Pulmonary artery endothelial cell (primary cell): Measurements from ENCODE around the gene CHRNA7. TPM values are rescaled to one million over a fixed set of nuclear protein-coding genes. Genes with fewer than 3 reads are reported as not detected.

Experiments used
- DNase-seq: peaks from one replicate; pipeline ENCODE4 v3.0.0-alpha.2; 2011; ENCODE audit warnings: low read depth, low spot score
- total RNA-seq: library from RNA; depleted of rRNA; stranded (reverse); fragments of >200 nt; gene quantifications from 2 replicates; pipeline ENCODE4 v1.2.3, GENCODE V29; 2014

The CHRNA7 gene
- total RNA-seq: 2.8 and 4.0 TPM in 2 replicates

DNA sequence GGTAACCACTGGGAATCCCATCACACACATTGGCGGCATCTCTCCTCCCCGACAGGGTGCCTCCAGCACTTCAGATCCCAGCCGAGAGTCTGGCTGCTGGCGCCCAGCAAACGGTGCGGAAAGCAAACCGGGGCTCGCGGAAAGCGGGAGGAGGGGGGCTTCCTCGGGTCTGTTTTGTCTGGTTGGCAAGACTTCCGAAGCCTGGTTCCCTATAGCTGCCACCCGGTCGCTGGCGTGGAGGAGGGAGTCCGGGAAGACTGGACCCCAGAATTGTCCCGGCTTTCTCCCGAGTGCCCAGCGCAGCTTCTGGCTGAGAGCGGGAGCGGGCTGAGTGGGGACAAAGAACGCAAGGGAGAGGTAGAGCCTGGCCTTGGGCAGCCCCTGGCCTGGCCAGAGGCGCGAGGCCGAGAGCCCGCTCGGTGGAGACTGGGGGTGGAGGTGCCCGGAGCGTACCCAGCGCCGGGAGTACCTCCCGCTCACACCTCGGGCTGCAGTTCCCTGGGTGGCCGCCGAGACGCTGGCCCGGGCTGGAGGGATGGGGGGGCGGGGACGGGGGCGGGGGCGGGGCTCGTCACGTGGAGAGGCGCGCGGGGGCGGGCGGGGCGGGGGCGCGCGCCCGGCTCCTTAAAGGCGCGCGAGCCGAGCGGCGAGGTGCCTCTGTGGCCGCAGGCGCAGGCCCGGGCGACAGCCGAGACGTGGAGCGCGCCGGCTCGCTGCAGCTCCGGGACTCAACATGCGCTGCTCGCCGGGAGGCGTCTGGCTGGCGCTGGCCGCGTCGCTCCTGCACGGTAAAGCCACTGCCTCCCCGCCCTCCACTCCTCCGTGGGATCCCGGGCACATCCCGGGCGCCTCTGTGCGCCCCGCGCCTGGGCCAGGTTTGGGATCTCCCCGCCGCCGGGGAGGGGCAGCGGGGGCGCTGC, at the start of gene CHRNA7:
Gene CHRNA7 (plus strand): TSS at position 654 of the 920 bp plus-strand sequence. CDS start 80 bp downstream, at position 734.
- DNase-seq: no peak

DNA sequence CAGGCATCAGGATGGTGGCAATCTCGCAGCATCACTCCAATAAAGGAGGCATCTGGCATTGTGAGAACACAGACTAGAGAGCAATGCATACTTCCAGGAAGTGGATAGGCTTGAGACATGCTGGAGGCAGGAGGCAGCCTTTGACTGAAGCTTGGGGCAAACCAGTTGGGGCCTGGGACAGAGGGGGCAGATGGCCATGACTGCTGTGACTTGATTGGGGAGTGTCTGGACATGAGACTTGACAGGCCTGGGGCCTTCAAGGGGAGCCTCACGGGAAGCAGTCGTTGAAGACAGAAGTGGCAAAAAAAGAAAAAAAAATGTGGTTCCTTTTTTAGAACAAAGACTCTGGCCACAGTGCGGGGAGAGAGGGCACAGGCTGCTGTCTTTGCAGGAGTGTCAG, 44.7 kb upstream of the CHRNA7 start:
- DNase-seq: no peak

DNA sequence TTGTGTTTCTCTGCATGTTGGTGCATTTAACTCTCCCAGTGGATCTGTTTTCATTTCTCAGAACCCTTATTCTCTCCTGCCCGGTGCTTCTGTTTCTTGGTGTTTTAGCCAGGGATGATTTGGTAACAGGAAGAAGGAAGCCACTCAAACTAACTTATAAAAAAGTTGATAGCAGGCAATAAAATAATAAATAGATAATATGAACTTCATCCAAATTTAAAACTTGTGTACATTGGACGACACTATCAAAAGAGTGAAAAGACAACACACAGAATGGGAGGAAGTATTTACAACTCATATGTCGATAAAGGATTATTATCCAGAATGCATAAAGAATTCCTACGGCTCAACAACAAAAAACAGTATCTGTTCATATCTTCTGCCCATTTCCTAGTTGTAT, 37.3 kb upstream of the CHRNA7 start:
- no peak for DNase-seq

DNA sequence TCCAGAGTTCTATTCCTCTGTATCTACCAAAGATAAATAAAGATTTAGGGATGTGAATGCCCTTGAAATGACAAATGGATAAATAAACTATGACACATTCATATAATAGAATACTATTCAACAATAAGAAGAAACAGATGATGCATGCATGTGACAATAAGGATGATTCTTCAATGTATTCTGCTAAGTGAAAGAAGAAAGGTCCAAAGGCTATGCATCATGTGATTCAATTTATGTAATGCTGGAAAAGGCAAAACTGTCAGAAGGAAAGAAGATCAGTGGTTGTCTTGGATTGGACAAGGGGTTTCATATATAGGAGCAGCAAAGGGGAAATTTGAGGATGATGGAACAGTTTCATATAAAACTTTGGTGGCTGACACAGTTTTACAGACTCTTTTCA, 32.6 kb upstream of the CHRNA7 start:
- DNase-seq: no peak

DNA sequence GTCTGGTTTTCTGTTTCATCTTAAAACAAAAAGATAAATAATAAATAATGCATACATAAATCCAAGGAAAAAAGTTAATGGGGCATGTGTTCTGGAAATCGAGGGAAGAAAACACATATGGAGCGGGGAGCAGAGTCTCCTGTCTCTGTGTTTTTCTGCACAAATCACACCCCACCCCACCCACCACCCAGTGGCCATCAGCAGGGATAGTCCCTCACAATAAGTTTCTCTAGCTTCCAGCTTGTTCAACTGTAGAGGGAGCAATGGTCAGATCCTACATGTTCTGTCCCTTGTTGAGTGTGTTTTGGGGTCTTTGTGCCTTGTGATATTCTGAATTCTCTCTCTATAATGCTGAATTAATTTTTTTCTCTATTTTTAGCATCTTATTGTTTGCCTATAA, 26.8 kb upstream of the CHRNA7 start:
- DNase-seq: no peak

DNA sequence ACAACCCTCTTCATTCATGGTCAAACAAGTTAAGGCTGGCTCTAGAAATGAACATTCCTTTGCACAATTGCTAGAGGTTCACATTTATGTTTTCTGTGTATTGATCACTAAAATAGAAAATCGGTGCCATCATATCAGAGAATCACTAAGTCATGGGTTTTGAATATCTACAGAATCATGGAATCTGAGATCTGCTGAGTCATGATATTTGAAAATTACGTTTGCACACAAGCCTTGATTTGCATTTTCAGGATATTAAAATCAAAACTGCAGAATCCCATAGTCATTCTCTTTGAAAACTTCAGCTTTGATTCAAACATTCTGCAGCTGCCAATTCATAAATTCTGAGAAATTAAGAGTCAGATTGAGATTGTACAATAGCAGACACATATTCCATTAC, 26.1 kb upstream of the CHRNA7 start:
- no peak for DNase-seq

DNA sequence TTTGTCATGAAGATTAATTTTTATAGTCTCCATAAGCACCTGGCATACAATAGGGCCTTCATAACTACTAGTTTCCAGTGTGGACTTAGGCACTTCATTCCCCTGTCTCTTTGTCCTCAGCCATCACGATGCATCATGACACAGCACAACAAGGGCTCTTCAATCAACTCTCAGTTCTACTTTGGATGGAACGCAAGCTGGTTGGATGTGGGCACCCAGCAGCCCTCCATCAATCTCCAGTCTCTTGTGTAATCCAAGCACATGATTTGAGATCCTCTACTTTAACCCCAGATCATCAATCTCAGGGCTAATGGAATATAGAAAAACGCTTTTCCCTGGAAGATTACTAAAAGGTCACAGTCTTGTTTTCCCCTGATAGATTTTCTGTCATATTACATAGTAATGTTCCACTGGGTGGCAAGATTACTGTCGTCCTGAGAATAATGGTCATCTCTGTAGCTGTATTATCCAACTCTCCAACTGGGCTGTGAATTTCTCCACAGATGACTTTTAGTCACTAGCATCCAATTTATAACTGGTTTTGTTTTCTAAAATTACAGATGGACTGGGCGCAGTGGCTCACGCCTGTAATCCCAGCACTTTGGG, 22.9 kb upstream of the CHRNA7 start:
- DNase-seq: no peak

DNA sequence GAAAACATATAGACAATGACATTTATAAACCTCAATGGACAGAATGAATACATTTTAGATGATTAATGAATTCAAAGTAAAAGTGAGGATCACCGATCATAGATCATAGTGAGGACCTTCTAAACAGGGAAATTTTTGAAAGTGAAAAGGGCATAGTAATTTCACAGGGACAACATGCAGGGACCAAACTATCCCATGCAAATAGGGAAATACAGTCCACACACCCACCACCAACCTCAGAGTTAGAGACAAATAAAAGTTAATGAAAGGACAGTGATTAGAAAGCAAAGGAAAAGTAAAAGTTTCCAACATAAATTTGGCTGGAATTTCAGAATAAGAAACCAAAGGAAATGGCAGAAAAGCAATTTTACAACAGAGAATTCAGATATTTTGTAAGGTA, 15.4 kb upstream of the CHRNA7 start:
- DNase-seq: no peak

DNA sequence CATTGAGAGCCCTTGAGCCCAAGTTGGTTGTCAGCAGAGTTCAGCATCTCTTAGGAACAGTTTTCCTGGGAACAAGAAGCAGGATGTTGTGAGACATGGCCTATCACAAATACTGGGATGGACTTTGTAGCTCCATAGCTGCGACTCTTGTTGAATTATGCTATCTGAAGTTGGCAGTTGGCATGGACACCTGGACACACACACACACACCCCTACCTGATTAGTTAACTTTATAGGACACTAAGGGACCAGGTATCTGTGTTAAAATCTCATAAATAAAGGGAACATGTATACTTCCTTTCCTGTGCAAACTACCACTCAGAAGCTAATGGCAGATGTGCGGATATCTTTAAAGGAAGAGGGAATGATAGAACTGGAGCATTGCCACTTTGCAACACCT, 10.2 kb upstream of the CHRNA7 start:
- no peak for DNase-seq

DNA sequence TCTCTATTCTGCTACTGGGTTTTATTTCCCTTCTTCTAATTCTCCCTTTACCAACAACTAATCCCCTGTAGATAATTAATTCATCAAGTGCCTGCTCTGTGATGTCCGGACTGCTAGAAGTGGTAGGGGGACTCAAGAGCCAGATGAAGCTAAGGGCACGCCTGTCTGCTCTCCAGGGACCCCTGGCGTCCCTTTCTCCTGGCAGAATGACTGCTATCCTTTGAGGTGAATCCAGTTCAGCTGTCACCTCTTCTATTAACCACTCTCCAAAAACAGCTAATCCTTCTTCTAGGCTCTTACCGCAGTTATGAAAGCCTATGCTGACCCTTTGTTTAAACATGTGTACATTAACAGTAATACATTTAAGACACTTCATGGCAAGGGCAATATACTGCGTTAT, 1.4 kb upstream of the CHRNA7 start:
- DNase-seq: no peak

DNA sequence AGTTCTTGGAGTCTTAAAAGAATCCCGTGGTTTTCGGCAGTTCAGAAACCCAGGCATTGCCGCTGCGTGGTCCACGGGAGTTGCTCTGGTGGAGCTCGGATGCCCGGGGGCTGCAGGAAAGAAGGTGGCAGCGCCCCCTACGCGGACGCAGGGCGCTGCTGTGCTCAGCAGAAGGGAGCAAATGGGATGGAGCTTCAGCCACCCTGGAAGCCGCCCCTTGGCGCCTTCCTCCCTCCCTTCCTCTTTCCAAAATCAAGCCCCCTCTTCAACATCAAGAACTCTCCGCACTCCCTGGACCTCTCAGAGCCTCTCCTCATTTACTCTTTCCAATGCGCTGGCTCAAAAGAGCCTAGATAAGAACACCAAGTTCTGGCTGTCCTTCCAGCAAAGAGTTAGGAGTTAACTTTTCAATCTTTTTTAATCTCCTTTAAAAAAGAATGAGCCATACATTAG, 880 bp upstream of the CHRNA7 start:
- DNase-seq: no peak

DNA sequence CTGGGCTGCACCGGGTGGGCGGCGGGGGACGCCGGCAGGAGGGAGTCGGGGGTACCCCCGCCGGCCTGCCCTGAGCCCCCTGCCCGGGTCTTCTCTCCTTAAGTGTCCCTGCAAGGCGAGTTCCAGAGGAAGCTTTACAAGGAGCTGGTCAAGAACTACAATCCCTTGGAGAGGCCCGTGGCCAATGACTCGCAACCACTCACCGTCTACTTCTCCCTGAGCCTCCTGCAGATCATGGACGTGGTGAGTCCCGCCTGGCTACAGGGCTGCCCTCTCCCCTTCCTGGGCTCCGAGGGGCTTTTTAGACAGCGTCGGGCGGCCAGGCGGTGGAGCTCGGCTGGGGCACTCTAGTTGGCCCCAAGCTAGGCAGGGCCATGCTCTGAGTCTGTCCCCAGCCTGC, 480 bp downstream of the CHRNA7 start:
- DNase-seq: no peak

DNA sequence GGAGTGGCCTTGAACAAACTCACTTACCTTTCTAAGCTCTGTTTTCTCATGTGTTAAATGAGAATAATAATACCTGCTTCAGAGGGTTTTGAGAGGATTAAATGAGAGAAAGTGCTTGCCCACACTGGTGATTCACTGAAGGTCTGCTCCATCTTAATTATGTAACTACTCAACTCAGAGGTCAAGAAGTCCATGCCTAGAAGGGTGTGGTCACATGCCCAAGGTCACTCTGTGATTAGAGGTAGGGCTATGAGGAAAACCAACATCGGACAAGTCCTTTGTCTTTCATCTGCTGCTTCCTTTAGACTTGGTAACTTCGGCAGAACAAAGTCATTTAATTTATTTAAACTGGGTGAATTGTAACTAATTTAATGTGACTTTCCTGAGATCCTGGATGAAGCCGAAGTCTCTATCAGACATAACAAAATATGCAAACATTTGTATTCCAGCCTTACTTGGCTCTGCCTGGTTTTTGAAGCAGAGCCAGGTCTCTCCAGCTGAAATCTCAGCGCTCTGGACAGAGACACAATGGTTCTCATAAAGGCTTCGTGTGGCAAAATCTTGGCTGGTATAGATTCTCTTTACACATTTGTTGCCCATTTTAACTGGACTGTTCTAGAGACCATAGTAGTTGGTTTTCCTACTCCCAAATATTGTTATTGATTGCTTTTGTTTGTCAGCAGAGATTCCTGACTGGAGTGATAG, 3.0 kb downstream of the CHRNA7 start:
- DNase-seq: no peak

DNA sequence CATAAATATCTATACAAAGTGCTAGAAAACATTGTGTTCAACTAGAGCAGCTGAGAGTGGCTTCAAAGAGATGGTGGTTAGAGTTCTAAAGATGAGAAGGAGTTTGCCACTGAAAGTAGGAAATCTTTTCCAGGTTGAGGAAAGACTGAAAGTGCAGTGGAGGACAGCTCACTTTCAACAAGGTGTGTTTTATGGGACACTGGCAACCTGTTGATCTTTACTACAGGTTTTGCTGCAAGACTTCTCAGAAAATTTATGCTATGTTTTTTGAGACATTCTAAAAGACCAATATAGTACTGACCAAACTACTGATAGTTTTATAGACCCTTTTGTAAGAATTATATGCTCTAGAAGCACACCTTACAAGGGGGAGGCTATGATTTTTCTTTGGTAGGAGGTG, 3.8 kb downstream of the CHRNA7 start:
- no peak for DNase-seq

DNA sequence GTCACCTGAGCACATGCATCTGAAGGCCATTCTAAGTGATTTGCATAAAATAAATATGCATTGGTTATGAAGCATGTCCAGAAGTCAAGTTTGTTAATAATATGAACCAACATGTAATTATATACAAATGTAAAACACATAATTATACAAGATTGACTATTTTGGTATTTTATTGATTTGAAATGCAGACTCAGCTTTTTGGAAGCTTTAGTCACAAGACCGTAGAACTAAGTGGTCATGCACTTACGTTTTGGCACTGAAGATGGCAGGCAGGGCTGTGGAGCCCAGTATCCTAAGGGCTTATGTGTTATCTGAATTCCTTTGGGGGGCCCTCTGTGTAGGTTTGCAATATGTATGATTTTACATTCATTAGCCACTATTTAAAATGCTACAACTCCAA, 5.0 kb downstream of the CHRNA7 start:
- no peak for DNase-seq

DNA sequence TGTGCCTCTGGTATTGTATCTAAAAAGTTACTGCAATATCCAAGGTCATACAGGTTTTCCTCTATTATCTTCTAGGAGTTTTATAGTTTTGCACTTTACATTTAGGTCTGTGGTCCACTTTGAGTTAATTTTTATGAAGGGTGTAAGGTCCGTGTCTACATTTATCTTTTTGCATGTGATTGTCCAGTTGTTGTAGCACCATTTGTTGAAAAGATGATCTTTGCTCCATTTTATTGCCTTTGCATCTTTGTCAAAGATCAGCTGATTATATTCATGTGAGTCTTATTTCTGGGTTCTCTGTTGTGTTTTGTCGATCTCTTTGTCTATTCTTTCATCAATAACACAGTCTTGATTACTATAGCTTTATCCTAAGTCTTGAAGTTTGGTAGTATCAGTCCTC, 6.7 kb downstream of the CHRNA7 start:
- DNase-seq: no peak

DNA sequence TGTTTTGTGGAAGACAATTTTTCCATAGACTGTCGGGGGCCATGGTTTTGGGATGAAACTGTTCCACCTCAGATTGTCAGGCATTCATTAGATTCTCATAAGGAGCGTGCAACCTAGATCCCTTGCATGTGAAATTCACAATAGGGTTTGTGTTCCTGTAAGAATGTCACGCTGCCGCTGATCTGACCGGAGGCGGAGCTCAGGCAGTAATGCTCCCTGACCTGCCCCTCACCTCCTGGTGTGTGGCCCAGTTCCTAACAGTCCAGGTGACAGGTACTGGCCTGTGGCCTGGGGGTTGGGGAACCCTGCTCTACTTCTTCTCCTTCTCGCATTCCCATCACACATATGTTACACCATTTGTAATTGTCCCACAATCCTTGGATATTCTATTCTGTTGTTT, 11.0 kb downstream of the CHRNA7 start:
- no peak for DNase-seq

DNA sequence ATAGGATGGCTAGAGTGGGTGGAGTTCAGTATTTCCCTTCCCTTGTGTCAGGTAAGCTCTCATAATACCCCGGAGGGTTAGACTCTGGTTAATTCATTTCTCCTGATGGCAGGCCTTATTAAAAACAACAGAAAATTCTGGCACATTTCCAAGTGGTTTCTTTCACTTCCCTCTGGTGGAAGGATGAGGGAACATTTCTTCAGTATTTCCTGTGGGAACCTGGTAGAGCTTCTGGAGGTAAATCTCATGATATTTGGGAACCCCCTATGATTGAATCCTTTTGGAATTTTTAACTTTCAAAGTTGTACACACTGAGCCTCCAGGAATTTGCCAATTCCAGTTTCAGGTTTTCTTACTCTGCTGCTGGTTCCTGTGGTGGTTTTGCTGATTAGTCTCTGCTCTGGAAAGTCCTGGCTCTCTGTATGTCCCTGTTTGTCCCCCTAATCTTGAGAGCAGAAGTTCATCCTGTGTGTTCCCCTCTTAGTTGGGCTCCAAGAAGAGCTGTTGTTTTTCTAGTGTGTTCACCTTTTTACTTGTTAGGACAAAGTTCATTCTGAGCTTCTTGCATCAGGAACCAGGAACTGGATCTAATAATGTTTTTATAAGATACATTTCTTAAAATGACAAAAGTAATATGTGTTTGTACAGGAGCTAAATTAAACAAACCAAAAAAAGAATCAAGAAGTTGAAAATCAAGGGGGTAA, 12.1 kb downstream of the CHRNA7 start:
- no peak for DNase-seq

DNA sequence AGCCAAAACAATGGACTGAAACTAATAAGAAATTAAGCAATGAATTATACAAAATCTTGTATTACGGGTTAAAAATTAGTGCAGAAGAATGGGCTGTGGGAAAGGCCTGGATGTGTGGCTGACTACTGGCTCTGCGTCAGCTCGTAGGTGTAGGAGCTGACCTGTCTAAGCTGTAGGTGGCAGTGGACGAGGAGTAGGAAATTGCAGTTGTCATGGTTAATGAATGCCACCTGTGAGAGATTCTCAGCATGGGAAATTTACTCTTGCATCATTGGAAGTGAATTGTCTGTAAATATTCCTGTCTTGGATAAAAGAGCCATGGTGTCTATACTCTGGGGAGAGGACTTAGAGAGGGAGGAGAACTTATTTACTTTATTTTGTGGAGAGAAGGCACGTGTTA, 23.4 kb downstream of the CHRNA7 start:
- no peak for DNase-seq

DNA sequence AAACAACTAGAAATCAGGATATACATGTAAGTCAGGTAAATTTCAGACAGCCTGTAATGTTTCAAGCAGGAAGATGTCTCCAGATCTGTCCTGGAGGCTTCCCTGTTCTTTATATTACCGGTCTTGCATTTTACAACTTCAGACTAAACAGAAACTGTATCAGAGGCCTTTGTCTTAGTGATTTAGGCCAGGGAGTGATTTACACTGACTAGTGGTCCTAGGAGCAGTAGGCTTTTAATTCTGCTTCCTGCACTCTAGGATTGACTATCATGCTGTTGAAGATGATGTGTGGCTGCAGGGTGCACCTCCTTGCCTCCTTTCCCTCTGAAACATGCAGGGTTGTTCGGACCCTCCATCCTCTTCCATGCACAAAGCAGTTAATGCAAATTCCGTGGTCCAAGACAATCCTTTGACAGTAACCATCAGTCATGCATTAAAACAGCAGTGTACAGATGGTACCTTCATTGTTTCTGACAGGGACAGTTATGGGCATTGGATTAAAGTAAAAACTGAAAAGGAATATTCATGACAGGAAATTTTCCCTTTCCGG, 27.6 kb downstream of the CHRNA7 start:
- no peak for DNase-seq

DNA sequence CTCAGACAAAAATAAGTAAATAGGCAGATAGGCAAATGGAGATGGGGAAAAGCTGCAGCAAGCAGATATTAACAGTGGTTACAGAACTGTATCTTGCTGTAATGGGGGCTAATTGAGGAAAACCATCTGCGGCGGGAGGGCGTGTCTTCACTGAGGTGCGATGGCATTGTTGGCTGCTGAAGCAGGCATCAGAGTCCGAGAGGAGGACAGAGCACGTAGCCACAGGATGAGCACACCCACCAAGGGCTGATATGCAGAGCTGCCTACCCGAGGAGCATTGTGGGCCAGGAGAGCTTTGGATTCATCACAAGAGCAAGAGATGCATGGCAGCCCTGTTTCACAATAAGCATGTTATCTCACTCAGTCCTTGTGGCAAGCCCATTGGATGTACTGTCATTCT, 30.4 kb downstream of the CHRNA7 start:
- no peak for DNase-seq
